Inflammatory macrophage (primary cell): ENCODE data around the gene RBMS1.
A peak's percentile ranks its signal among the peaks of the same experiment; 100 is the strongest.

ENCODE experiments used
- DNase-seq, 2 donors: peaks; one replicate each; pipeline ENCODE4 v3.0.0-alpha.2; 2020 to 2022

RBMS1 gene

GRCh38 chr2:160354677-160355076 is 138.9 kb downstream of the RBMS1 start:
- DNase-seq = no peak

GRCh38 chr2:160353813-160354212 is 139.8 kb downstream of the RBMS1 start:
- DNase-seq = no peak

GRCh38 chr2:160353166-160353565 is 140.4 kb downstream of the RBMS1 start:
- no peak for DNase-seq

- no peak for DNase-seq
These were observed 141.1 kb downstream of the RBMS1 start for GRCh38 chr2:160352500-160352899.

- peak; percentile 73 to 77 for DNase-seq
These were observed 141.7 kb downstream of the RBMS1 start for GRCh38 chr2:160351956-160352355.

GRCh38 chr2:160349306-160349705 is 144.3 kb downstream of the RBMS1 start:
- no peak for DNase-seq

- no peak for DNase-seq
These were observed 146.2 kb downstream of the RBMS1 start for GRCh38 chr2:160347269-160347863.

GRCh38 chr2:160345071-160345764 is 148.4 kb downstream of the RBMS1 start:
- DNase-seq = peak in 1 of 2 donors; percentile 53

- no peak for DNase-seq
These were observed 150.2 kb downstream of the RBMS1 start for GRCh38 chr2:160343404-160343803.

GRCh38 chr2:160339726-160340125 is 153.9 kb downstream of the RBMS1 start:
- DNase-seq = no peak

GRCh38 chr2:160338901-160339685 is 154.5 kb downstream of the RBMS1 start:
- DNase-seq = no peak

GRCh38 chr2:160337728-160338127 is 155.9 kb downstream of the RBMS1 start:
- DNase-seq = no peak

GRCh38 chr2:160336635-160337034 is 157.0 kb downstream of the RBMS1 start:
- DNase-seq = no peak

- no peak for DNase-seq
These were observed 157.5 kb downstream of the RBMS1 start for GRCh38 chr2:160336105-160336504.

GRCh38 chr2:160335441-160335840 is 158.2 kb downstream of the RBMS1 start:
- DNase-seq = no peak

- DNase-seq = peak in 1 of 2 donors; percentile 11
These were observed 159.4 kb downstream of the RBMS1 start for GRCh38 chr2:160334028-160334741.

- no peak for DNase-seq
These were observed 160.1 kb downstream of the RBMS1 start for GRCh38 chr2:160333324-160334027.

- DNase-seq = peak; percentile 66 to 70
These were observed 161.3 kb downstream of the RBMS1 start for GRCh38 chr2:160332318-160332717.

- no peak for DNase-seq
These were observed 162.2 kb downstream of the RBMS1 start for GRCh38 chr2:160331258-160332025.

GRCh38 chr2:160328811-160329527 is 164.6 kb downstream of the RBMS1 start:
- no peak for DNase-seq

GRCh38 chr2:160326786-160327185 is 166.8 kb downstream of the RBMS1 start:
- peak; percentile 65 to 73 for DNase-seq
